T47D (cell line): Measurements from ENCODE around the gene BEST2.
"Not testable (repeated sequence)": the region's sequence is repeated elsewhere in the genome, so short reads cannot be mapped to it uniquely, and the experiment has no call there.

Source experiments
- DNase-seq, 2 experiments: peaks; one replicate each; pipeline versions ENCODE4 v3.0.0 to v3.0.0-alpha.2; 2011 to 2012; ENCODE audit warnings: low read depth in 1 of 2, low spot score in 1 of 2
- JUND ChIP-seq: IDR thresholded peaks from 2 replicates; pipeline ENCODE4 v1.6.1; 2012; ENCODE audit warnings: low read depth
- in situ Hi-C: cut with HindIII; loops from 2 replicates; pipeline ENCODE4 v1.10.0; 2016; ENCODE audit warnings: low sequenced_read_pairs, low pct_unique_long_range_greater_than_20kb

BEST2 gene

GRCh38 chr19:12751635-12752034 lies at the start of gene BEST2:
Gene BEST2, plus strand, starts transcription at chr19:12751791. Its CDS starts 802 bp downstream, at chr19:12752593.
- DNase-seq: no peak
- in situ Hi-C loops: no loop called here
- no peak for TF ChIP-seq JUND

- in situ Hi-C loops: no loop called here
- peak in 1 of 2 experiments; percentile 62 for DNase-seq
- TF ChIP-seq JUND: no peak
These were observed 48.5 kb upstream of the BEST2 start for GRCh38 chr19:12703046-12703445.

GRCh38 chr19:12705169-12705568 lies 46.4 kb upstream of the BEST2 start:
- no peak for TF ChIP-seq JUND
- DNase-seq: no peak
- in situ Hi-C loops: no loop called here

GRCh38 chr19:12705654-12706331 lies 45.8 kb upstream of the BEST2 start:
- no peak for DNase-seq
- TF ChIP-seq JUND: no peak
- in situ Hi-C loops: no loop called here

- TF ChIP-seq JUND: no peak
- in situ Hi-C loops: no loop called here
- DNase-seq: no peak
These were observed 45.3 kb upstream of the BEST2 start for GRCh38 chr19:12706332-12706718.

- in situ Hi-C loops: no loop called here
- TF ChIP-seq JUND: no peak
- DNase-seq: no peak
These were observed 43.0 kb upstream of the BEST2 start for GRCh38 chr19:12708641-12709040.

- no peak for DNase-seq
- in situ Hi-C loops: no loop called here
- TF ChIP-seq JUND: no peak
These were observed 40.4 kb upstream of the BEST2 start for GRCh38 chr19:12711187-12711586.

- in situ Hi-C loops, DNase-seq: not testable (repeated sequence)
These were observed 39.5 kb upstream of the BEST2 start for GRCh38 chr19:12712077-12712476.

- in situ Hi-C loops, DNase-seq: not testable (repeated sequence)
These were observed 38.3 kb upstream of the BEST2 start for GRCh38 chr19:12713304-12713703.

- in situ Hi-C loops: no loop called here
- DNase-seq: no peak
- no peak for TF ChIP-seq JUND
These were observed 36.5 kb upstream of the BEST2 start for GRCh38 chr19:12715102-12715501.

- in situ Hi-C loops: no loop called here
- DNase-seq: no peak
- no peak for TF ChIP-seq JUND
These were observed 35.7 kb upstream of the BEST2 start for GRCh38 chr19:12715929-12716328.

GRCh38 chr19:12720296-12720695 lies 31.3 kb upstream of the BEST2 start:
- in situ Hi-C loops: no loop called here

GRCh38 chr19:12720851-12721655 lies 30.5 kb upstream of the BEST2 start:
- no peak for DNase-seq

More at GRCh38 chr19:12720296-12720695, 31.3 kb upstream of the BEST2 start:
- no peak for TF ChIP-seq JUND
- no peak for DNase-seq

More at GRCh38 chr19:12720851-12721655, 30.5 kb upstream of the BEST2 start:
- no peak for TF ChIP-seq JUND
- in situ Hi-C loops: no loop called here
